GM12801 (cell line): Measurements from ENCODE around the gene DOCK6.

Experiments
- CTCF ChIP-seq: IDR thresholded peaks from one replicate; pipeline ENCODE4 v1.5.1; 2011; ENCODE audit warnings: control low read depth; ENCODE audit not compliant: insufficient read length; ENCODE audit errors: extremely low read depth

The DOCK6 gene

GRCh38 chr19:11261971-11262839 is at the start of gene DOCK6:
TSS of gene DOCK6 (minus strand) at chr19:11262524. CDS start at chr19:11262440, 84 bp downstream.
- TF ChIP-seq CTCF, result no peak

GRCh38 chr19:11306337-11306736 is 44.0 kb upstream of the DOCK6 start:
- no peak for TF ChIP-seq CTCF

- TF ChIP-seq CTCF, result no peak
Observed at GRCh38 chr19:11304936-11305335, 42.6 kb upstream of the DOCK6 start.

- TF ChIP-seq CTCF, result no peak
Observed at GRCh38 chr19:11300811-11301120, 38.4 kb upstream of the DOCK6 start.

- no peak for TF ChIP-seq CTCF
Observed at GRCh38 chr19:11299946-11300810, 37.9 kb upstream of the DOCK6 start.

GRCh38 chr19:11296264-11296663 is 33.9 kb upstream of the DOCK6 start:
- TF ChIP-seq CTCF, result no peak

GRCh38 chr19:11295665-11296245 is 33.4 kb upstream of the DOCK6 start, which contains the start of gene TSPAN16:
TSS of gene TSPAN16 (plus strand) at chr19:11296160. CDS start at chr19:11296298, 138 bp downstream.
- TF ChIP-seq CTCF, result no peak
